Kidney (tissue), 14 donors: ENCODE results near the gene COPS9. TPM values are rescaled to one million over a fixed set of nuclear protein-coding genes. Genes with fewer than 3 reads are reported as not detected.

ENCODE experiments used
- DNase-seq, 5 donors: peaks; one replicate each; pipeline ENCODE4 v3.0.0-alpha.2; 2013 to 2020
- FAIRE-seq: peaks from 2 replicates; lab custom pipeline; 2012; peaks lifted over from hg19 to GRCh38; lab: Jason Lieb, UNC
- H3K27ac ChIP-seq, 2 donors: one replicate each; pipeline ENCODE4 v1.7.0; 2013; ENCODE audit warnings: low read depth in 2 of 2, low read length in 2 of 2, inconsistent platforms in 1 of 2
- H3K27me3 ChIP-seq: one replicate; pipeline ENCODE4 v1.7.1; 2013; ENCODE audit warnings: low read length, inconsistent platforms; ENCODE audit not compliant: control insufficient read depth, insufficient read depth
- H3K36me3 ChIP-seq, 3 donors: one replicate each; pipeline versions ENCODE4 v1.7.0 to v1.7.1; 2013; ENCODE audit warnings: low read length in 3 of 3, control low read depth in 1 of 3, inconsistent platforms in 1 of 3; ENCODE audit not compliant: insufficient read depth in 3 of 3, control insufficient read depth in 2 of 3
- H3K4me1 ChIP-seq, 3 donors: one replicate each; pipeline versions ENCODE4 v1.7.0 to v1.7.1; 2013; ENCODE audit warnings: low read length in 3 of 3, inconsistent platforms in 1 of 3, low read depth in 1 of 3; ENCODE audit not compliant: control insufficient read depth in 2 of 3, insufficient read depth in 2 of 3
- H3K4me3 ChIP-seq, 3 donors: one replicate each; pipeline versions ENCODE4 v1.7.0 to v1.8.1; 2013; ENCODE audit warnings: low read length in 3 of 3, control low read depth in 1 of 3, inconsistent platforms in 1 of 3
- H3K9ac ChIP-seq, 3 donors: one replicate each; pipeline versions ENCODE4 v1.7.0 to v1.7.1; 2013; ENCODE audit warnings: low read length in 3 of 3, control low read depth in 1 of 3, inconsistent platforms in 1 of 3
- H3K9me3 ChIP-seq, 3 donors: one replicate each; pipeline versions ENCODE4 v1.7.0 to v1.7.1; 2013; ENCODE audit warnings: low read length in 3 of 3, control low read depth in 1 of 3, inconsistent platforms in 1 of 3; ENCODE audit not compliant: control insufficient read depth in 2 of 3, insufficient read depth in 1 of 3
- intact Hi-C: fragments of 100-400 bp; cut with DNase I; formaldehyde crosslinking; loops from one replicate; pipeline ENCODE4 v1.11.1; 2022
- polyA plus RNA-seq: library from polyadenylated mRNA; stranded (reverse); fragments of 350-450 nt; fragmentation: Illumina TruSeq; extraction: RNeasy Lipid Tissue Mini Kit (QIAGEN cat#74804); gene quantifications from one replicate; pipeline ENCODE4 v1.2.3, GENCODE V29; 2014; ENCODE audit warnings: low read depth, low replicate concordance; ENCODE audit not compliant: insufficient read depth
- total RNA-seq: library from RNA; stranded (reverse); fragmentation: NEBNext Ultra II Directional; extraction: Animal tissue kit (Norgen Biotek cat#: 25700); gene quantifications from one replicate; pipeline ENCODE4 v1.2.1, GENCODE V29; 2021
- TF ChIP-seq, protein P1 (sequence below): IDR thresholded peaks from 3 replicates; pipeline ENCODE4 v1.5.1; 2012; ENCODE audit warnings: mild to moderate bottlenecking, moderate library complexity, borderline replicate concordance; ENCODE audit not compliant: insufficient read depth; ENCODE audit errors: extremely low read depth
- donor health status: control.
- donor health status: control.
- donor health status: control.
- donor health status: control.
- donor health status: control.
- donor health status: DM: yes; HTN: yes; CAD: no.
- donor health status: Normal renal cell carcinoma (clear cell type).

COPS9 gene
- total and polyA plus RNA-seq, 2 donors from 2014 or later, result 119 to 310 TPM

DNA sequence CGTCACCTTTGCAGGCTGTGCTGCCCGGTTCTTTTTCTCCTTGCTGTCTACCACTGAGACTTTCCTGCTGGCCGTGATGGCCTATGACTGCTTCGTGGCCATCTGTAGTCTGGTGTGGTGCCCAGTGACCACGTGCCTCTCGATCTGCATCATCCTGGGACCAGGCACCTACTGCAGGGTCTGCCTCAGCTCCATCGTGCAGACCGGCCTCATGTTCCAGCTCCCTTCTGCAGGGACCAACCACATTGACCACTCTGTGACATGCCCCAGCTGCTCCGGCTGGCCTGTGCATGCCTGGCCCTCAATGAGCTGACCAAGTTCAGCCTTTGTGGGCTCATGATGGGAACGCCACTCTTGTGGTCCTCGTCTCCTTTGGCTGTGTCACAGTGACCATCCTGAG is 26.7 kb downstream of the COPS9 start:
- Histone ChIP-seq H3K9ac (no peak overlapping the region), H3K9me3 (no peaks in the 10 kb centered on the region), H3K4me3 (no peak overlapping the region), H3K4me1 (no peaks in the 10 kb centered on the region), H3K27me3 (no peaks in the 10 kb centered on the region), H3K27ac (no peak overlapping the region), H3K36me3 (no peaks in the 10 kb centered on the region)
- TF ChIP-seq, protein P1, sequence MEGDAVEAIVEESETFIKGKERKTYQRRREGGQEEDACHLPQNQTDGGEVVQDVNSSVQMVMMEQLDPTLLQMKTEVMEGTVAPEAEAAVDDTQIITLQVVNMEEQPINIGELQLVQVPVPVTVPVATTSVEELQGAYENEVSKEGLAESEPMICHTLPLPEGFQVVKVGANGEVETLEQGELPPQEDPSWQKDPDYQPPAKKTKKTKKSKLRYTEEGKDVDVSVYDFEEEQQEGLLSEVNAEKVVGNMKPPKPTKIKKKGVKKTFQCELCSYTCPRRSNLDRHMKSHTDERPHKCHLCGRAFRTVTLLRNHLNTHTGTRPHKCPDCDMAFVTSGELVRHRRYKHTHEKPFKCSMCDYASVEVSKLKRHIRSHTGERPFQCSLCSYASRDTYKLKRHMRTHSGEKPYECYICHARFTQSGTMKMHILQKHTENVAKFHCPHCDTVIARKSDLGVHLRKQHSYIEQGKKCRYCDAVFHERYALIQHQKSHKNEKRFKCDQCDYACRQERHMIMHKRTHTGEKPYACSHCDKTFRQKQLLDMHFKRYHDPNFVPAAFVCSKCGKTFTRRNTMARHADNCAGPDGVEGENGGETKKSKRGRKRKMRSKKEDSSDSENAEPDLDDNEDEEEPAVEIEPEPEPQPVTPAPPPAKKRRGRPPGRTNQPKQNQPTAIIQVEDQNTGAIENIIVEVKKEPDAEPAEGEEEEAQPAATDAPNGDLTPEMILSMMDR, result no peak
- FAIRE-seq (no peak), DNase-seq (peak in 1 of 5 donors; percentile 52)
- intact Hi-C loops, result no loop called here

DNA sequence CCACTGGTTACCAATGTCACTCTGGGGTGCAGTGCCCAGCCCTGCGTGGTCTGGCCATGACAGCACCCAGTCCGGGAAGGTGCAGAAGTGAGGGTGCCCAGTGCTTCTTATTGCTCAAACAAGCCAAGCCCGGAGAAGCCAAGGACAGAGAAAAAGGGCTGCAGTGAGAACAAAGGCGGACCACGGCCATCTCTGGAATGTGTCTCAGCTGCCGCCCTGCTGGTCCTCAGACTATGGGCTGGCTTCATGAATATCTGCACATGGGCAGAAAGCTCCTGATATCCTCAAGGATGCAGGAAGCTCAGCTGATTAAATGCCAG is 28.7 kb downstream of the COPS9 start:
- no peaks in the 10 kb centered on the region for H3K27me3 ChIP-seq

DNA sequence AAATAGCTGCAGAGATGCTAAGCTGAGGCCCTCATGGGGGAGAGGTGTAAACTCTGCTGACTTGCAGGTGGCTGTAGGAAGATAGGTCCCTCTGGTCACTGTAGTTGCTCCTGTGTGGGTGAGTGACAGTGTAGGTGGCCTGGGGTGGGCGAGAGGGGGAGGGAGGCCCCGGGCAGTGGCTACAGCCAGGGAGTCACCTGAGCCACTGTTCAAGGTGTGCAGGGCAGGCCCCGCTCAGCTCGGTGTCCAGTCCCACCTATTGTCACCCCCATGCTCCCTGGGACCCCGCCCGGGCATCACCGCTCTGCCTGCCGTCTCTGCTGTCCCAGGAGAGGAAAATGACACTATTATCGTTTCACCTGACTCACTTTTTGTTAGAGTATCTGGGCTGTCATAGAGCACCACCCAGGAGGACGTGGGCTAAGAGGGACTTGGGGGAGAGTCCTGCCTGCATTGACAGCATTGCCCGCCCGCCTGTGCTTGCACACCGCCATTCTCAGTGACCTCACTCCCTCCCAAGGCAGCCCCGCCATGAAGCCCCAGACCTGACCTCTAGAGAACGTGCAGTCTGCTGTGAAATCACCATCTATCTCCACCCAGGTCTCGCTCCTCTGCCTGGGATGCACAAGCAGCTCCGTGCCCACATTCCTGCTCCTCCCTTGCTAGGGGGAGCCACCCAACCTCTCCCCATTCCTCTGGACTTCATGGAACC is 29.2 kb downstream of the COPS9 start:
- TF ChIP-seq, protein P1, result no peak
- no peak overlapping the region for H3K27ac ChIP-seq
- H3K9ac ChIP-seq, result no peak overlapping the region
- H3K9me3 ChIP-seq, result no peaks in the 10 kb centered on the region
- no peak overlapping the region for H3K4me3 ChIP-seq
- H3K27me3 ChIP-seq, result no peaks in the 10 kb centered on the region
- DNase-seq, result peak in 1 of 5 donors; percentile 49
- intact Hi-C loops, result no loop called here
- FAIRE-seq, result no peak
- H3K36me3 ChIP-seq, result no peaks in the 10 kb centered on the region
- H3K4me1 ChIP-seq, result no peaks in the 10 kb centered on the region

More for the DNA sequence above, 28.7 kb downstream of the COPS9 start:
- no peak overlapping the region for H3K9ac ChIP-seq
- FAIRE-seq, result no peak
- peak in 1 of 5 donors; percentile 26 for DNase-seq
- no peak overlapping the region for H3K4me3 ChIP-seq
- no peaks in the 10 kb centered on the region for H3K4me1 ChIP-seq
- TF ChIP-seq, protein P1, result no peak
- no peaks in the 10 kb centered on the region for H3K36me3 ChIP-seq
- H3K9me3 ChIP-seq, result no peaks in the 10 kb centered on the region
- no peak overlapping the region for H3K27ac ChIP-seq
- intact Hi-C loops, result no loop called here
